ENCODE measurements around the gene IL11RA.

DNA sequence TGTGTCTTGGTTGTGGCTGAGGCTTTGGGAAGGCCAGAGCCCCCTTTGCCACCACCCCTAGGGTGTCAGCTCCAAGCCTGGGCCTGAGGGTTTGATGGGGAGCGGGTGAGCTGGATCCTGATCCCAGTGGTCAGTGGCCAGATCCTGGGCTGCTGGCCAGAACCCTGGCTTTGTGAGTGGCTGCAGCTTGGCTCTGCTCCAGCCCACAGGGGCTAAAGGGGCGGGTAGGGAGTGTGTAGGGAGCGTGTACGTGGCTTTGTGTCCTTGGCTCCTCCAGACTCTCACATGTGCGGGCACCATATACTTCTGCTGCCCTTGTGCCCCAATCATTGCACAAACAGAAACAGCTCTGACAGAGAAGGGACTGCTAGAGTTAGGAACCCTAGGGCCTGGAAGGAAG is 1.2 kb upstream of the IL11RA start:
- TF ChIP-seq, protein P1, sequence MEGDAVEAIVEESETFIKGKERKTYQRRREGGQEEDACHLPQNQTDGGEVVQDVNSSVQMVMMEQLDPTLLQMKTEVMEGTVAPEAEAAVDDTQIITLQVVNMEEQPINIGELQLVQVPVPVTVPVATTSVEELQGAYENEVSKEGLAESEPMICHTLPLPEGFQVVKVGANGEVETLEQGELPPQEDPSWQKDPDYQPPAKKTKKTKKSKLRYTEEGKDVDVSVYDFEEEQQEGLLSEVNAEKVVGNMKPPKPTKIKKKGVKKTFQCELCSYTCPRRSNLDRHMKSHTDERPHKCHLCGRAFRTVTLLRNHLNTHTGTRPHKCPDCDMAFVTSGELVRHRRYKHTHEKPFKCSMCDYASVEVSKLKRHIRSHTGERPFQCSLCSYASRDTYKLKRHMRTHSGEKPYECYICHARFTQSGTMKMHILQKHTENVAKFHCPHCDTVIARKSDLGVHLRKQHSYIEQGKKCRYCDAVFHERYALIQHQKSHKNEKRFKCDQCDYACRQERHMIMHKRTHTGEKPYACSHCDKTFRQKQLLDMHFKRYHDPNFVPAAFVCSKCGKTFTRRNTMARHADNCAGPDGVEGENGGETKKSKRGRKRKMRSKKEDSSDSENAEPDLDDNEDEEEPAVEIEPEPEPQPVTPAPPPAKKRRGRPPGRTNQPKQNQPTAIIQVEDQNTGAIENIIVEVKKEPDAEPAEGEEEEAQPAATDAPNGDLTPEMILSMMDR (IDR thresholded peaks at IDR 0.05; ENCODE audit: control extremely low read depth in 1 of 3, insufficient read depth in 1 of 3, low read depth in 1 of 3, low read length in 3 of 3) = no peak
- no peak for TF ChIP-seq RAD21 (IDR thresholded peaks at IDR 0.05 in 1 of 2, conservative IDR thresholded peaks at IDR 0.05 in 1 of 2; ENCODE audit: low read depth in 2 of 2, low read length in 2 of 2)
- no peak for TF ChIP-seq SIN3A (conservative IDR thresholded peaks at IDR 0.05 in 1 of 2, IDR thresholded peaks at IDR 0.05 in 1 of 2; ENCODE audit: low read depth in 1 of 2, low read length in 2 of 2)
- TF ChIP-seq EGR1 (IDR thresholded peaks at IDR 0.05; ENCODE audit: borderline replicate concordance, low read depth, low read length) = no peak
- no peak for TF ChIP-seq POLR2AphosphoS5 (IDR thresholded peaks at IDR 0.05; ENCODE audit: low read depth, low read length)
- TF ChIP-seq POLR2A (IDR thresholded peaks at IDR 0.05; ENCODE audit: control extremely low read depth in 1 of 2, low read depth in 2 of 2, low read length in 2 of 2) = no peak
- no peak for TF ChIP-seq BCL11A (IDR thresholded peaks at IDR 0.05; ENCODE audit: low read depth in 2 of 2, low read length in 2 of 2)
- no peak for TF ChIP-seq NRF1 (IDR thresholded peaks at IDR 0.05; ENCODE audit: low read depth, low read length)
- TF ChIP-seq SP2 (IDR thresholded peaks at IDR 0.05; ENCODE audit: low read length) = no peak
- TF ChIP-seq, protein P2, sequence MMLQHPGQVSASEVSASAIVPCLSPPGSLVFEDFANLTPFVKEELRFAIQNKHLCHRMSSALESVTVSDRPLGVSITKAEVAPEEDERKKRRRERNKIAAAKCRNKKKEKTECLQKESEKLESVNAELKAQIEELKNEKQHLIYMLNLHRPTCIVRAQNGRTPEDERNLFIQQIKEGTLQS (IDR thresholded peaks at IDR 0.05; ENCODE audit: insufficient read depth, low read depth, low read length) = no peak

Measured in H1 (cell line).